GM12878 (cell line): ENCODE measurements around the gene ITGA7. TPM values are rescaled to one million over a fixed set of nuclear protein-coding genes. Genes with fewer than 3 reads are reported as not detected.

ENCODE experiments used
- ATAC-seq: fragments of 200-7000 bp; cut with Tn5 transposase; 3 replicates; pipeline ENCODE4 v1.9.1; 2020; ENCODE audit warnings: mild to moderate bottlenecking, moderate library complexity
- BruUV-seq: library from RNA; stranded (reverse); fragments of 400-500 nt; replicated peaks from 2 replicates; lab custom pipeline; 2021; lab: Mats Ljungman, UMichigan
- CTCF ChIA-PET: fragments of 300-600 bp; sonication (Branson Sonifier 250); formaldehyde crosslinking; extraction: SDS; loops from one replicate; lab custom pipeline; 2021; ENCODE audit warnings: inconsistent platforms; lab: Yijun Ruan, JAX
- POLR2A ChIA-PET: fragments of 350-600 bp; formaldehyde crosslinking; extraction: SDS; loops from one replicate; lab custom pipeline; 2021; ENCODE audit warnings: inconsistent platforms; lab: Charles Lee
- RAD21 ChIA-PET: fragments of 300-600 bp; sonication (Branson Sonifier 250); formaldehyde crosslinking; loops from one replicate; lab custom pipeline; 2023; ENCODE audit warnings: antibody characterized with exemption; ENCODE audit not compliant: unreplicated experiment; lab: Charles Lee
- SMC1A ChIA-PET: fragments of 300-600 bp; sonication (Branson Sonifier 250); formaldehyde crosslinking; loops from one replicate; lab custom pipeline; 2023; ENCODE audit not compliant: unreplicated experiment, uncharacterized antibody; lab: Charles Lee
- DNase-seq: peaks from one replicate; pipeline ENCODE4 v3.0.0-alpha.2; 2011; ENCODE audit warnings: low read depth, low spot score
- FAIRE-seq: peaks from 3 replicates; lab custom pipeline; 2011; peaks lifted over from hg19 to GRCh38; lab: Jason Lieb, UNC
- H2AFZ ChIP-seq: 2 replicates; pipeline ENCODE4 v1.6.0; 2011; ENCODE audit warnings: low read depth, low read length, control low read depth; ENCODE audit not compliant: control insufficient read depth
- H3K27ac ChIP-seq: 2 replicates; pipeline ENCODE4 v1.5.1; 2011; ENCODE audit warnings: control low read depth; ENCODE audit not compliant: control insufficient read depth, insufficient read depth
- H3K27me3 ChIP-seq, 2 experiments: replicated peaks in 1 of 2; 2 replicates each; pipeline versions ENCODE4 v1.6.0 to v1.6.1; 2011; ENCODE audit warnings: low read length in 1 of 2; ENCODE audit not compliant: control insufficient read depth in 2 of 2, insufficient read depth in 2 of 2
- H3K36me3 ChIP-seq, 2 experiments: 2 replicates each; pipeline ENCODE4 v1.5.1; 2011; ENCODE audit warnings: low read length in 1 of 2; ENCODE audit not compliant: control insufficient read depth in 2 of 2, insufficient read depth in 2 of 2
- H3K4me1 ChIP-seq: 2 replicates; pipeline ENCODE4 v1.6.1; 2011; ENCODE audit warnings: mild to moderate bottlenecking, low read length, moderate library complexity, mixed read lengths; ENCODE audit not compliant: control insufficient read depth, insufficient read depth
- H3K4me2 ChIP-seq: 2 replicates; pipeline ENCODE4 v1.6.0; 2011; ENCODE audit warnings: control low read depth; ENCODE audit not compliant: control insufficient read depth, insufficient read depth
- H3K4me3 ChIP-seq: fragments of 200-600 bp; sonication (generic); 2 replicates; pipeline ENCODE4 v1.5.1; 2016
- H3K79me2 ChIP-seq: 2 replicates; pipeline ENCODE4 v1.6.0; 2011; ENCODE audit warnings: low read length; ENCODE audit not compliant: control insufficient read depth, insufficient read depth
- H3K9ac ChIP-seq: 2 replicates; pipeline ENCODE4 v1.8.0; 2011; ENCODE audit warnings: low read length, control low read depth, mixed read lengths; ENCODE audit not compliant: control insufficient read depth, insufficient read depth
- H3K9me3 ChIP-seq: replicated peaks from 3 replicates; pipeline ENCODE4 v1.5.1; 2011; ENCODE audit warnings: mild to moderate bottlenecking, low read length; ENCODE audit not compliant: control insufficient read depth, insufficient read depth
- H4K20me1 ChIP-seq: 2 replicates; pipeline ENCODE4 v1.6.0; 2011; ENCODE audit not compliant: control insufficient read depth, insufficient read depth
- CREM ChIP-seq: IDR thresholded peaks from 2 replicates; pipeline ENCODE4 v1.6.1; 2014; ENCODE audit warnings: antibody characterized with exemption, low read depth
- GABPA ChIP-seq: IDR thresholded peaks from 2 replicates; pipeline ENCODE4 v1.6.1; 2014; ENCODE audit warnings: antibody characterized with exemption, low read depth, mild to moderate bottlenecking, inconsistent platforms
- LARP7 ChIP-seq: fragments of 450-650 bp; IDR thresholded peaks from 2 replicates; pipeline ENCODE4 v1.6.1; 2017; ENCODE audit warnings: mild to moderate bottlenecking
- NFIC ChIP-seq: IDR thresholded peaks from 2 replicates; pipeline ENCODE4 v1.6.1; 2012; ENCODE audit warnings: low read depth, mild to moderate bottlenecking, inconsistent platforms, low read length, moderate library complexity
- POU2F2 ChIP-seq: IDR thresholded peaks from 3 replicates; pipeline ENCODE4 v1.6.1; 2011; ENCODE audit warnings: low read depth, mild to moderate bottlenecking, low read length, borderline replicate concordance
- SIN3A ChIP-seq: IDR thresholded peaks from 2 replicates; pipeline ENCODE4 v1.6.1; 2012; ENCODE audit warnings: low read depth, low read length, improper control_type of control experiment
- SPI1 ChIP-seq: IDR thresholded peaks from 2 replicates; pipeline ENCODE4 v1.6.1; 2011; ENCODE audit warnings: low read depth, mild to moderate bottlenecking, low read length, moderate library complexity, borderline replicate concordance; ENCODE audit not compliant: insufficient read depth
- ZBTB11 ChIP-seq: fragments of 450-650 bp; formaldehyde crosslinking; IDR thresholded peaks from 2 replicates; pipeline ENCODE4 v1.5.0; 2022; ENCODE audit warnings: mild to moderate bottlenecking, missing genetic modification characterization
- ZNF622 ChIP-seq: fragments of 450-650 bp; IDR thresholded peaks from 2 replicates; pipeline ENCODE4 v1.6.1; 2017; ENCODE audit warnings: mild to moderate bottlenecking, inconsistent platforms
- WGBS: methylation state at CpG from one replicate; pipeline ENCODE4 v1.1.6; 2016; ENCODE audit warnings: low lambda C conversion rate; ENCODE audit not compliant: insufficient replicate concordance, insufficient coverage; ENCODE audit errors: missing lambda C conversion rate; 5-methylcytosine and 5-hydroxymethylcytosine counted together
- in situ Hi-C: fragments of 300-500 bp; cut with MboI; formaldehyde crosslinking; loops from 9 replicates; pipeline ENCODE4 v1.14.3; 2018; ENCODE audit warnings: mixed read lengths
- intact Hi-C: fragments of 100-400 bp; cut with micrococcal nuclease; formaldehyde crosslinking; loops from one replicate; pipeline ENCODE4 v1.14.2; 2022; ENCODE audit not compliant: unreplicated experiment
- polyA plus RNA-seq, 11 experiments: library from polyadenylated mRNA; depleted of rRNA in 4 of 11; unstranded in 6 of 11; stranded (reverse) in 5 of 11; fragments of >200 nt; fragmentation: Nextera tagmentation in 4 of 11; fragmentation: Illumina TruSeq in 1 of 11; extraction: Ambion mirVana in 4 of 11; extraction: Trizol in 1 of 11; gene quantifications; 1 replicate in 1 of 11; 2 replicates in 10 of 11; pipeline versions ENCODE4 v1.2.1 to v1.2.3, GENCODE V29; 2011 to 2016; ENCODE audit warnings: inconsistent platforms in 2 of 11, missing spikeins in 2 of 11, low read depth in 1 of 11
- total RNA-seq, 4 experiments: library from RNA; depleted of rRNA in 3 of 4; stranded (reverse); fragments of >200 nt in 3 of 4; fragmentation: Illumina TruSeq in 1 of 4; extraction: Trizol in 1 of 4; gene quantifications; 2 replicates each; pipeline versions ENCODE4 v1.2.1 to v1.2.3, GENCODE V29; 2013 to 2021
- TF ChIP-seq, protein P1 (sequence below): IDR thresholded peaks from 2 replicates; pipeline ENCODE4 v1.6.1; 2012; ENCODE audit warnings: low read length, inconsistent platforms

The ITGA7 gene
- total and polyA plus RNA-seq, 10 of the 15 experiments (the other 5 are each of a cell fraction or from before 2014, with no cell fraction given), result 0.18 to 5.1 (median 1.5) TPM

- TF ChIP-seq ZBTB11 (CRISPR knock-in tag), result no peak
- TF ChIP-seq LARP7, result no peak
- no peak for TF ChIP-seq NFIC
Observed at GRCh38 chr12:55644591-55644990, 63.1 kb downstream of the ITGA7 start (continued).

DNA sequence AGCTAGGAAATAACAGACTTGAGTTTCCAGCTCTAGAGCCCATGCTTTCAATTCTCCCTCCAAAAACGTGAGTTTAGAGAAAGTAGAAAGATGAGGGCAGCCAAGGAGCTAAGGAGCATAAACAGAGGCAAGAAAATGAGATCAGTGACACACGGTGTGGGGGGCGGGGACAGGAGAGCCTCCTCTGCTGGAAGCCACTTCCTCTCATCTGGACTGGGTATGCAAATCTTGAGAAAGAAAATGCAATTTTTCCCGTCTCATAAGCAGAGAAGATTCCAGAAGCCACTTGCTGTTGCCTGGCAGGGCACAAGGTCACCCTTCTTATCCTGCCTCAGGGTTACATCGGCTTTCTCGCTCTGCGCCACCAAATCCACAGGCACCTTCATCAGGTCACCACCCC lies 65.0 kb downstream of the ITGA7 start:
- peak overlapping the region; percentile 34; the same call in 1 of the 2 replicates for H2AFZ ChIP-seq
- H3K4me2 ChIP-seq, result peak overlapping the region; percentile 40
- no peaks in the 10 kb centered on the region for H3K36me3 ChIP-seq
- CTCF ChIA-PET, result interaction anchor here (1.1 to 1.9 kb wide), 3 partner anchors 13 to 95 kb away, joined by 4 to 11 read pairs (median 4); no protein-coding TSS in a partner anchor
- H4K20me1 ChIP-seq, result no peaks in the 10 kb centered on the region
- ATAC-seq, result no peak
- no peaks in the 10 kb centered on the region for H3K79me2 ChIP-seq
- no peak for DNase-seq
- in situ Hi-C loops, result no loop called here
- no peak overlapping the region for H3K27ac ChIP-seq
- TF ChIP-seq GABPA (0 out of 2 replicates have a peak, but pooled peaks have one; percentile 4), ZNF622 (no peak), SPI1 (0 out of 2 replicates have a peak, but pooled peaks have one; percentile 58), CREM (no peak), SIN3A (no peak), POU2F2 (peak; percentile 18; the same call in 1 of the 3 replicates)
- TF ChIP-seq, protein P1, sequence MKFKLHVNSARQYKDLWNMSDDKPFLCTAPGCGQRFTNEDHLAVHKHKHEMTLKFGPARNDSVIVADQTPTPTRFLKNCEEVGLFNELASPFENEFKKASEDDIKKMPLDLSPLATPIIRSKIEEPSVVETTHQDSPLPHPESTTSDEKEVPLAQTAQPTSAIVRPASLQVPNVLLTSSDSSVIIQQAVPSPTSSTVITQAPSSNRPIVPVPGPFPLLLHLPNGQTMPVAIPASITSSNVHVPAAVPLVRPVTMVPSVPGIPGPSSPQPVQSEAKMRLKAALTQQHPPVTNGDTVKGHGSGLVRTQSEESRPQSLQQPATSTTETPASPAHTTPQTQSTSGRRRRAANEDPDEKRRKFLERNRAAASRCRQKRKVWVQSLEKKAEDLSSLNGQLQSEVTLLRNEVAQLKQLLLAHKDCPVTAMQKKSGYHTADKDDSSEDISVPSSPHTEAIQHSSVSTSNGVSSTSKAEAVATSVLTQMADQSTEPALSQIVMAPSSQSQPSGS, result 0 out of 2 replicates have a peak, but pooled peaks have one; percentile 13
- WGBS, result 57% methylated on average over 7 of the region's 7 CpGs
- H3K27me3 ChIP-seq, result no peaks in the 10 kb centered on the region
- POLR2A ChIA-PET, result no interaction called here
- no peak for FAIRE-seq
- no peaks in the 10 kb centered on the region; the same call in 2 of the 3 replicates for H3K9me3 ChIP-seq
- BruUV-seq, result no TSS peak
- RAD21 ChIA-PET, result no interaction called here
- no peak overlapping the region for H3K4me3 ChIP-seq
- intact Hi-C loops, result no loop called here
- H3K4me1 ChIP-seq, result peaks cover 20% of the 10 kb centered on the region
- SMC1A ChIA-PET, result interaction anchor here (0.6 to 1.0 kb wide), 3 partner anchors 13 to 455 kb away, joined by 3 to 5 read pairs (median 3); no protein-coding TSS in a partner anchor
- H3K9ac ChIP-seq, result no peak overlapping the region
